Endothelial cell (in vitro differentiated cells): ENCODE measurements around the gene PROX1. TPM values are rescaled to one million over a fixed set of nuclear protein-coding genes. Genes with fewer than 3 reads are reported as not detected.

Experiments used
- DNase-seq: peaks from one replicate; pipeline ENCODE4 v3.0.0; 2021; ENCODE audit warnings: low spot score
- H3K27ac Mint-ChIP-seq: one replicate; pipeline ENCODE4 v1.8.0; 2021; ENCODE audit warnings: mixed read lengths, inconsistent platforms; ENCODE audit not compliant: unreplicated experiment
- H3K27me3 Mint-ChIP-seq: one replicate; pipeline ENCODE4 v1.8.0; 2021; ENCODE audit warnings: mild to moderate bottlenecking, moderate library complexity, mixed read lengths, inconsistent platforms; ENCODE audit not compliant: unreplicated experiment
- H3K36me3 Mint-ChIP-seq: one replicate; pipeline ENCODE4 v1.8.0; 2021; ENCODE audit warnings: mild to moderate bottlenecking, low read depth, mixed read lengths, inconsistent platforms; ENCODE audit not compliant: unreplicated experiment
- H3K4me1 Mint-ChIP-seq: one replicate; pipeline ENCODE4 v1.8.0; 2021; ENCODE audit warnings: mild to moderate bottlenecking, mixed read lengths, inconsistent platforms; ENCODE audit not compliant: unreplicated experiment
- H3K4me3 Mint-ChIP-seq: one replicate; pipeline ENCODE4 v1.8.0; 2021; ENCODE audit warnings: mild to moderate bottlenecking, mixed read lengths, inconsistent platforms; ENCODE audit not compliant: unreplicated experiment
- H3K9me3 Mint-ChIP-seq: one replicate; pipeline ENCODE4 v1.8.0; 2021; ENCODE audit warnings: mixed read lengths, inconsistent platforms; ENCODE audit not compliant: unreplicated experiment
- CTCF ChIP-seq: fragments of 200-600 bp; sonication (generic); IDR thresholded peaks from one replicate; pipeline ENCODE4 v1.5.0; 2021; ENCODE audit warnings: antibody characterized with exemption; ENCODE audit not compliant: unreplicated experiment
- total RNA-seq: library from RNA; stranded (reverse); fragmentation: NEBNext Ultra II Directional; extraction: Animal tissue kit (Norgen Biotek cat#: 25700); gene quantifications from one replicate; pipeline ENCODE4 v1.2.1, GENCODE V29; 2021; ENCODE audit not compliant: unreplicated experiment

The PROX1 gene
- total RNA-seq, 1 donor from 2014 or later = 7.2 TPM

GRCh38 chr1:213969958-213970555 is 17.7 kb upstream of the PROX1 start:
- no peak overlapping the region for H3K27ac Mint-ChIP-seq
- no peaks in the 10 kb centered on the region for H3K36me3 Mint-ChIP-seq
- no peaks in the 10 kb centered on the region for H3K27me3 Mint-ChIP-seq
- DNase-seq = no peak
- TF ChIP-seq CTCF = no peak
- H3K4me1 Mint-ChIP-seq = no peaks in the 10 kb centered on the region
- H3K9me3 Mint-ChIP-seq = no peaks in the 10 kb centered on the region
- no peak overlapping the region for H3K4me3 Mint-ChIP-seq

GRCh38 chr1:213972141-213972540 is 15.6 kb upstream of the PROX1 start:
- Mint-ChIP-seq H3K36me3 (no peaks in the 10 kb centered on the region), H3K9me3 (no peaks in the 10 kb centered on the region)

DNA sequence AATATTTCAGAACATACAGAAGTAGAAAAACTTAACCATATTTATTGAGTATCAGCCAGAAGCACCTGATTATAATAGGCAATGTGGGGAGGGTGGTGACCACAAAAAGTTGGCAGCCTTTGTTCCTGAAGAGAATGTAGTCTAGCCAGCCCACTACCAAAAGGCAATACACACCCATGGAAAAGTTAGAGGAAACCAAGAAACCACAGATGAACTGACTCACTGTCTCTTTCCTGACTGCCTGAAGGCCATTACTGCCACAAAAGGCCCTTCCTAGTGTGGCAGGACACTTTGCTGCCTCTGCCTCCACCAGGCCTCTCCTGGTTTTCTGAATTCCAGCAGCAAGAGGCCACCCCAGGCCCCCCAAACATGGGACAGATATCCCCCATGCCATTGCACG is 14.6 kb upstream of the PROX1 start:
- Mint-ChIP-seq H3K4me3 (no peak overlapping the region), H3K4me1 (peaks cover 15% of the 10 kb centered on the region), H3K36me3 (no peaks in the 10 kb centered on the region), H3K27me3 (peaks cover 2% of the 10 kb centered on the region), H3K9me3 (no peaks in the 10 kb centered on the region), H3K27ac (no peak overlapping the region)
- DNase-seq = no peak
- no peak for TF ChIP-seq CTCF

More at GRCh38 chr1:213972141-213972540, 15.6 kb upstream of the PROX1 start:
- Mint-ChIP-seq H3K4me1 (peaks cover 5% of the 10 kb centered on the region), H3K27me3 (no peaks in the 10 kb centered on the region), H3K4me3 (no peak overlapping the region), H3K27ac (no peak overlapping the region)
- TF ChIP-seq CTCF = no peak
- no peak for DNase-seq

DNA sequence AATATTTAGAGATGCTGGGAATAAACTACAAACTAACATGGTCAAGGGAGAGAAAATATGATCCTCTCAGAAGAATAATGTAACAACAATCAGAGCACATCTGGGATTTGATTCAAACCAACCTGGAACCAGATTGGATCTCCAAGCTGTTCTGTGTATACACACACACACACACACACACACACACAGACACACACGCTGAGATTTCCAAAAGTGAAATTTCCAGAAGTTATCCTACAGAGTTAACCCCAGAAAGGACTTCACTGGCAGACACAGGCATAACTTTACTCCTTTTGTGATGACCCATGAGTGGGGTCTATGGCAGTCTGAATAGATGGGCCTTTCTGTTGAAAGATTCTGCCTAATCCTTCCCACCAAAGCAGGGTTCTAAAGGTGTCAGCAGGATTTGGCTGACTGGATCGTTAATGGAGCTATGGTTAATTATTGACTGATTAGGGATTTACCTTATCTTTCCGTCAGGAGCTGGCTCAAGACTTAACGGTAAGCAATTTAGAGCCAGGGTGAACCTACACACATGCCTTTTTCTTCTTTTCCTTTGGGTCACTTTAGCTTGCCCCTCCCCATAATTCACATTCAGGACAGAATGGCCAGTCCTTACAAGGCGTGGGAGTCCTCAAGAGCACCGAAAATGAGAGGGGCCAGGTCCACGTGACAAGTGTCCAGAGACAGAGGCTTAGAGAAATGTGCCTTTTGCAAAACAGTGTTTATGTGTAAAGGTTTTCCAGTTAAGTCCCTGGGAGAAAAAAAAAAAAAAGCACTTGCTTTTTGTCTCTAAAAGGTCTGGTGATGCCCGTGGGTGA is 10.9 kb upstream of the PROX1 start:
- no peaks in the 10 kb centered on the region for H3K9me3 Mint-ChIP-seq
- no peak for DNase-seq
- peaks cover under 1% of the 10 kb centered on the region for H3K36me3 Mint-ChIP-seq
- TF ChIP-seq CTCF = no peak
- peaks cover 45% of the 10 kb centered on the region for H3K4me1 Mint-ChIP-seq
- no peak overlapping the region for H3K4me3 Mint-ChIP-seq
- no peak overlapping the region for H3K27ac Mint-ChIP-seq
- H3K27me3 Mint-ChIP-seq = peaks cover 19% of the 10 kb centered on the region

DNA sequence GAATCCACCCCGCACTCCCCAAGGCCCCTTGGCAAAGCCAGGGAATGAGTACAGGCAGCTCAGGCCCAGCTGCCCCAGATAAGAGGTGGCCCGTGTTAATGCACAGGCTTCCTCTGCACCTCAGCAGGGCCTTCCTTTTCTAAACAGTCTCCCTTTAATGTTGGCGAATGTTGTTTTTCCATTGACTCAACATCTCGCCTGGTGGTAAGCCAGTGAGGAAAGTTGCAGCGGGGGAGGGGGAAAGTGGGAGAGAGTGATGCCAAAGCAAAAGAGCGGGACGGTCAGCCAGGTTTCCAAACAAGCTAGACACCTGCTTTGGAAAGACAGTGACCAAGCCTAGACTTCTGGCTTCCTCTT is 10.3 kb upstream of the PROX1 start:
- Mint-ChIP-seq H3K4me3 (no peak overlapping the region), H3K27ac (no peak overlapping the region), H3K36me3 (peaks cover 5% of the 10 kb centered on the region), H3K9me3 (no peaks in the 10 kb centered on the region), H3K27me3 (peaks cover 25% of the 10 kb centered on the region), H3K4me1 (peaks cover 50% of the 10 kb centered on the region)
- TF ChIP-seq CTCF = no peak
- no peak for DNase-seq
